Astrocyte of the cerebellum (primary cell): ENCODE results near the gene KLF15.
A peak's percentile ranks its signal among the peaks of the same experiment; 100 is the strongest.

ENCODE experiments used
- DNase-seq: peaks from one replicate; pipeline ENCODE4 v3.0.0-alpha.2; 2011; ENCODE audit warnings: low read depth
- H3K4me3 ChIP-seq: 2 replicates; pipeline ENCODE4 v1.5.1; 2011; ENCODE audit warnings: mild to moderate bottlenecking, low read depth, low read length, moderate library complexity
- CTCF ChIP-seq: IDR thresholded peaks from 2 replicates; pipeline ENCODE4 v1.5.1; 2012; ENCODE audit warnings: low read length, low read depth, moderate library complexity, mild to moderate bottlenecking; ENCODE audit errors: missing control alignments
- in situ Hi-C: cut with HindIII; loops from 2 replicates; pipeline ENCODE4 v1.10.0; 2017; ENCODE audit warnings: low sequenced_read_pairs

The KLF15 gene

GRCh38 chr3:126364130-126364695 is 7.0 kb upstream of the KLF15 start:
- H3K4me3 ChIP-seq = no peak overlapping the region
- no peak for DNase-seq
- no peak for TF ChIP-seq CTCF
- in situ Hi-C loops = no loop called here

GRCh38 chr3:126361211-126361610 is 4.0 kb upstream of the KLF15 start:
- no peak for TF ChIP-seq CTCF
- no peak for DNase-seq
- in situ Hi-C loops = no loop called here
- H3K4me3 ChIP-seq = no peak overlapping the region

- in situ Hi-C loops = no loop called here
- no peak for TF ChIP-seq CTCF
- no peak for DNase-seq
- H3K4me3 ChIP-seq = no peak overlapping the region
Measured at GRCh38 chr3:126360714-126361060, 3.5 kb upstream of the KLF15 start.

GRCh38 chr3:126360046-126360713 is 3.0 kb upstream of the KLF15 start:
- no peak overlapping the region for H3K4me3 ChIP-seq
- DNase-seq = no peak
- no peak for TF ChIP-seq CTCF
- in situ Hi-C loops = no loop called here

GRCh38 chr3:126358816-126359181 is 1.6 kb upstream of the KLF15 start:
- H3K4me3 ChIP-seq = no peak overlapping the region
- DNase-seq = no peak
- in situ Hi-C loops = no loop called here
- TF ChIP-seq CTCF = no peak

- no peak for TF ChIP-seq CTCF
- H3K4me3 ChIP-seq = peak overlapping the region; percentile 48
- no peak for DNase-seq
- in situ Hi-C loops = no loop called here
Measured at GRCh38 chr3:126358038-126358815, 1.0 kb upstream of the KLF15 start.
